ENCODE measurements around the gene PTPRN2. TPM values are rescaled to one million over a fixed set of nuclear protein-coding genes. Genes with fewer than 3 reads are reported as not detected.

Gene PTPRN2
- total RNA-seq, 2 donors from 2014 or later = 0.72 to 0.79 TPM

DNA sequence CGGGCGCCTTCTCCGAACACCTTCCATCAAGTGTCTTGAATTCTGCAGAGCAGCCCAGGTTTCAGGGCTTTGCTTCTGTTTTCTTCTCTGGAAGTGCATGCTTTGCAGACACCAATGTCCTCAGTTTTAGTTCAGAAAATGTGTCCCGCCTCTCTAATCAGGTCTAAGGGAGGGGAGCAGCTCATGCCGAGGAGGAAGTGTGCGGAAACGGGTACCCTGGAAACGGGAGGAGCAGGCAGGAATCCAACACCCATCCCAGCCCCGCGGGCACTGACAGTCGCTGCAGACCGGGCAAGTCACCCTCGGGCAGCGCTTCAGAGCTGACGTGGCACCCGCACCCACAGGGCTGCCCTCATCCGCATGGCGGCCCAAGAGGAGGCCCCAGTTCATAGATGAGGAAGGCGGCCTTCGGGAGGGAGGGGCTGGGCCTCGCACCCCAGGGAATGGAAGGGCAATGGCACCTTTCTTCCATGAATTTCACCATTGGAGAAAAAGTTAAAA lies 912.1 kb downstream of the PTPRN2 start:
- Mint-ChIP-seq H3K36me3 (ENCODE audit: insufficient read depth in 2 of 2) (no peaks in the 10 kb centered on the region), H3K4me1 (ENCODE audit: low read depth) (peaks cover 6% of the 10 kb centered on the region), H3K4me3 (no peak overlapping the region), H3K27me3 (ENCODE audit: low read depth) (peaks cover 60% of the 10 kb centered on the region), H3K9me3 (no peaks in the 10 kb centered on the region), H3K27ac (no peak overlapping the region)
- ATAC-seq (replicated peaks in 1 of 2) (no peak), DNase-seq (no peak)

DNA sequence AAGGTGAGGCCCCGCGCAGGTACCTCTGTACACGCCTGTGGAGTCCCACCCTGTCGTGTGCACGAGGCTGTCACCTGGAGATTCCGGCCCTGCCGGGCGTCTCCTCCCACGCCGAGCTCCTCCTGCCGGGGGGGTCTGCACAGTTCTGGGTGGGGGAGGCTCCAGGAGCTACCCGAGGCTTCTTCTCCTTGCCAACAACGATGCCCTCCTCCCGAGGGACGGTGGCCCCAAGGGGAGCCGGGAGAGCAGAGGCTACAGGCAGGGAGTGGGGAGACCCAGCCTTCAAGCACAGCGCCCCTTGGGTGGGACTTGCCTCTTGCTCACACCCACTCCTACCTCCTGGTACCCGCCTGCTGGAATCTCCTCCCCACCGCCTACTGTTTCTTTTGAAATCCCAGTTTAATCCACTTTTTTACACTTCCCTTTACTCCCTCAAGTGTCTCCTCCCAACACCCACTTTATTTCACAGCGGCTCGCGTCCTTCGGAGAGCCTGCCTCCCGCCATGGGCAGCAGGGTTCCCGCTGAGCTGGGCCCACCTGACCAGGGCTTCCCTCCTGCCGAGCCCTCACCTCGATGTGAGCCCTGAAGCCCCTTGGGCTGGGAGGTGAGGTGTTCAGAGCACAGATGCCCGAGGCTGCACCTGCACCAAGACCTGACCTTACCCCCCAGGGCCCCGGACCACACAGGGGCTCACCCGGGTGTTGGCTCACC lies 912.8 kb downstream of the PTPRN2 start:
- Mint-ChIP-seq H3K4me1 (ENCODE audit: low read depth) (peaks cover 8% of the 10 kb centered on the region), H3K9me3 (no peaks in the 10 kb centered on the region), H3K4me3 (no peak overlapping the region), H3K27me3 (ENCODE audit: low read depth) (peaks cover 60% of the 10 kb centered on the region), H3K27ac (no peak overlapping the region), H3K36me3 (ENCODE audit: insufficient read depth in 2 of 2) (no peaks in the 10 kb centered on the region)
- DNase-seq = no peak
- no peak for ATAC-seq (replicated peaks in 1 of 2)

DNA sequence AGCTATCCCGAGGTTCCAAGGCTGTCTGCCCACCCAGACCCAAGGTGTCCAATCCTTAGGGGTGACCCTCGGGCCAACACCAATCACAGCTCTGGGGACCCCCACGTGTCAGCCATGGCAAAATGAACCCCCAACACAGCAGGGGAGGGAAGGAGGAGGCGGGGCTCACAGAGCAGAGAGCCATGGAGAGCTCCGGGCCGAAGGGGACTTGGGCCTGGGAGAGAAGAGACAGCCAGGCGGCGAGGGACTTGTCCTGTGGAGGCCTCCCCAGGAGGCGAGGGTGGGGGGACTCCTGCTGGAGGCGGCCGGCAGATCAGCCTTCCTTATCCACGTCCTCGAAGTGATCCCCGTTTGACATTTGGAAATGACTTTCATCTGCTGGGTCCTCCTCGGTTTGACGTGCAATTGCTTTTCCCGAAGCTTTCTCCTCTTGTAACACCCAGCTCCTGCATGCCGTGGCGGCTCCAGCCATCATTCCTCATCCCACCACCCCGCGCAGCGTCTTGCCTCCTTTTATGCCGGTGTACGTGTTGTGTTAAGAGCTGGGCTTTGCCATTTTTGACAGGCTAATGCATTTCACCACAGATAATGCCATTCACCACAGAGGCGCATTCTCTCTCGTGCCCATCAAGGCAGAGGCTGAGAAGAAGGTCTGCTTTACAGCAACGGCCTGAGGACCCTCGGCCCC lies 913.5 kb downstream of the PTPRN2 start:
- no peaks in the 10 kb centered on the region for H3K36me3 Mint-ChIP-seq (ENCODE audit: insufficient read depth in 2 of 2)
- no peak for DNase-seq
- H3K9me3 Mint-ChIP-seq = no peaks in the 10 kb centered on the region
- ATAC-seq (replicated peaks in 1 of 2) = no peak
- no peak overlapping the region for H3K27ac Mint-ChIP-seq
- peaks cover 60% of the 10 kb centered on the region for H3K27me3 Mint-ChIP-seq (ENCODE audit: low read depth)
- no peak overlapping the region for H3K4me3 Mint-ChIP-seq
- peaks cover 15% of the 10 kb centered on the region for H3K4me1 Mint-ChIP-seq (ENCODE audit: low read depth)

GRCh38 chr7:157673573-157673972 lies 914.0 kb downstream of the PTPRN2 start:
- H3K4me3 Mint-ChIP-seq = no peak overlapping the region
- no peaks in the 10 kb centered on the region for H3K9me3 Mint-ChIP-seq
- peaks cover 21% of the 10 kb centered on the region for H3K4me1 Mint-ChIP-seq (ENCODE audit: low read depth)
- no peaks in the 10 kb centered on the region for H3K36me3 Mint-ChIP-seq (ENCODE audit: insufficient read depth in 2 of 2)
- DNase-seq (no peak), ATAC-seq (replicated peaks in 1 of 2) (no peak)
- no peak overlapping the region for H3K27ac Mint-ChIP-seq
- peaks cover 56% of the 10 kb centered on the region for H3K27me3 Mint-ChIP-seq (ENCODE audit: low read depth)

GRCh38 chr7:157671358-157672255 lies 916.0 kb downstream of the PTPRN2 start:
- Mint-ChIP-seq H3K9me3 (no peaks in the 10 kb centered on the region), H3K27ac (no peak overlapping the region), H3K36me3 (ENCODE audit: insufficient read depth in 2 of 2) (no peaks in the 10 kb centered on the region), H3K4me1 (ENCODE audit: low read depth) (peaks cover 22% of the 10 kb centered on the region), H3K4me3 (no peak overlapping the region), H3K27me3 (ENCODE audit: low read depth) (peaks cover 36% of the 10 kb centered on the region)
- DNase-seq (no peak), ATAC-seq (replicated peaks in 1 of 2) (no peak)

DNA sequence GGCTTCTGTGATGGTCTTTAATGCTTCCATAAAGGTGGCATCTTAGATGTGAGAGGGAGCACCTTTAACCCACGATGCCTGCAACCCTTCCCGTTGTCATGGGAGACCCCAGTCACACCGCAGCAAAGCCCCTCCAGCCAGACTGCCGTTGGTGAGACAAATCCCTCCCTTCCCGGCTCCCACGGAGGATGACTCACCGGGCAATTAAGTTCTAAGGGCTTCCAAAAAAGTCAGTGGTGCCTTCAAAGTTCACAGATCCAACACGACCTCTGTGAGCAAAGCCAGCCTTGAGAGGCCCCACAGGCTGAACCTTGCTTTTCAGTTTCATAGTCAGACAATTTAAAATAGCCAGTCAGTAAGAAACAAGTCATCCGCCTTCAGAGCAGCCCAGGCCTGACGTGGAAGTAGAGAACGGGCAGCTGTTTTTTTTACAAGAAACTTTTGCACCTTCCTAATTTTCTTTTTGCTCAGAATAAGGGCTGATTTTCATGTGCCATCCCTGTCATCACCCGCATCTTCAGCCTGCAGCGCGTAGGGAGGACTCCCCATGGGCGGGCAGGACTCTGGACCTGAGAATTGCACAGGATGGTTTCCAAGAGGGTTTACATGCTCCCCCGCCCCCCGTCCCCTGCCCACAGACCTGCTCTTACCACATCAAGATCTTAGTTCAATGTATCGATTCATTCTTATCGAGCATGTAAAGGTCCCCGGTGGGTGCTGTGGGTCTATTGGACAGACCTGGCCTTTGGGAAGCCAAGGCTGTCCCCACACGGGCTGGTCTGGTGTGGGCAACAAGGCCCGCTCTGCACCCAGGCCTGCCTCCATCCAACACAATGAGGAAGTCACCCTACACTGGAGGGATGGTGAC lies 916.9 kb downstream of the PTPRN2 start:
- no peak for DNase-seq

DNA sequence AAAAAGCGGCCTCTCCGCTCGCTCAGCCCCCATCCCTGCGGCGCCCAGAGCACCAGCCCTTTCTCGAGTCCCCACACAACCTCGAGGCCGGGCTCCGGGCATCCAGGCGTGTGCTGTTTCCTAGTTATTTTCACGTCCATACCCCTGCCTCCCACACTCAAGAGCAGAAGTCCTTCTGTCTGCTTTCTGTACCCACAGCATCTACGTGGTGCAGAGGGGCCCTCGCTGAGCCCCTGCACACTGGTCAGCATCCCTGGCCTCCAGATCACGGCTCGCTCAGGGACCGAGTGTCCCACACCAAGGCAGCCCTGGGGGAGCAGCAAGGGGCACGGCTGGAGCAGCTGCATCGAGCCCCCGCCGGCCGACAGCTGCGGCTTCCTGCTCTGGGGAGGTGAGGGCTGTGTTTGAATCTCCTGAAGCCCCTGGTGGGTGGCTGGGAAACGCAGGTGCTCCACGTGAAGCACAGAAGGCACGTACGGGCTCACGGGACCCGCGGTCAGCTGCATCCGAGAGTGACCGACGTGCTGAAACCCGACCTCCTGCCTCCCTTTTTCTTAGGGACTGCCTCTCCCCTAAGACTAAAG lies 917.8 kb downstream of the PTPRN2 start:
- ATAC-seq (replicated peaks in 1 of 2) = no peak
- no peak overlapping the region for H3K4me3 Mint-ChIP-seq

More for the DNA sequence above, 916.9 kb downstream of the PTPRN2 start:
- Mint-ChIP-seq H3K4me3 (no peak overlapping the region), H3K27ac (no peak overlapping the region), H3K27me3 (ENCODE audit: low read depth) (peaks cover 30% of the 10 kb centered on the region), H3K36me3 (ENCODE audit: insufficient read depth in 2 of 2) (no peaks in the 10 kb centered on the region), H3K4me1 (ENCODE audit: low read depth) (peaks cover 22% of the 10 kb centered on the region), H3K9me3 (no peaks in the 10 kb centered on the region)
- no peak for ATAC-seq (replicated peaks in 1 of 2)

DNA sequence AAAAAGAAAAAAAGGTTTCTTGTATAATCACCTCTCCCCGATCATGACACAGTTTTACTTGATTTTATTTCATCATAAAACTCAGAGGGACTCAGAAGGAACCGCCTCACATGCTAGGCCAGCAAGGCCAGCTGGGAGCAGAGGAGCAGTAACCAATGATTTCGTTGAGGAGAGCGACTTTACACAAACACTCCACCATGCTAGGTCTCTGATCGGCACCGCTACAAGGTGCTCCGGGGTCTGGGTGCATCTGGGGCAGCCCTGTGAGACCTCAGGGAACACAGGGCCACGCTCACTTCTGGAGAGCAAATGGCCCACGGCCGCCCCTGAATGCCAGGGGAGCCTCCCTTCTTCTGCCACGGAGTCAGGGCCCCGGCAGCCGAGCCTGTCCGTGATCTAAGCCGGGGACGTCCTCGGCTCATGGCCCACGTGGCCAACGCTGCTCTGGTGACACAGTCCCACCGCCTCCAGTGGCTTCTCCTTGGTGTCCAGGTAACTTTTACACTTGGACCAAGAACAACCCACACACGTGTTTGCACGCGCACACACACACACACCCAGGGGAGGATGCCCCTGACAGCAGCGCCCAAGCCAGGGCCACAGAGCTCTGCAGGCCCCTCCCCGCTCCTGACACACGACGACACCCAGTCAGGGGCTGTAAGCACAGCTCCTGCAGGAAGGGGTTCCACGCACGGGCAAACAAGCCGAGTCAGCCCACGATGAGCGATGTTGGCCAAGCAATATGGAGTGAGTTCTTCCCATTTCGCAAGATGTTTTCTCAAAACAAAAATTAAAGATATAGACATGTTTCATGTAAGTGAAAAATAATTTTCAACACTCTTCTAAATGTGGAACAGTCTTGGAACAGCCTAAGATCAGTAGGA lies 918.5 kb downstream of the PTPRN2 start:
- DNase-seq = no peak
- peaks cover 22% of the 10 kb centered on the region for H3K4me1 Mint-ChIP-seq (ENCODE audit: low read depth)
- no peak overlapping the region for H3K27ac Mint-ChIP-seq
- H3K9me3 Mint-ChIP-seq = no peaks in the 10 kb centered on the region
- H3K4me3 Mint-ChIP-seq = no peak overlapping the region
- no peaks in the 10 kb centered on the region for H3K36me3 Mint-ChIP-seq (ENCODE audit: insufficient read depth in 2 of 2)
- H3K27me3 Mint-ChIP-seq (ENCODE audit: low read depth) = peaks cover 30% of the 10 kb centered on the region
- no peak for ATAC-seq (replicated peaks in 1 of 2)

More for the DNA sequence above, 917.8 kb downstream of the PTPRN2 start:
- no peak for DNase-seq
- Mint-ChIP-seq H3K36me3 (ENCODE audit: insufficient read depth in 2 of 2) (no peaks in the 10 kb centered on the region), H3K27ac (no peak overlapping the region), H3K27me3 (ENCODE audit: low read depth) (peaks cover 30% of the 10 kb centered on the region), H3K4me1 (ENCODE audit: low read depth) (peaks cover 22% of the 10 kb centered on the region), H3K9me3 (no peaks in the 10 kb centered on the region)

GRCh38 chr7:157668221-157668883 lies 919.3 kb downstream of the PTPRN2 start:
- Mint-ChIP-seq H3K4me1 (ENCODE audit: low read depth) (peaks cover 22% of the 10 kb centered on the region), H3K36me3 (ENCODE audit: insufficient read depth in 2 of 2) (no peaks in the 10 kb centered on the region), H3K27me3 (ENCODE audit: low read depth) (peaks cover 30% of the 10 kb centered on the region), H3K27ac (no peak overlapping the region), H3K9me3 (no peaks in the 10 kb centered on the region), H3K4me3 (no peak overlapping the region)
- DNase-seq (no peak), ATAC-seq (replicated peaks in 1 of 2) (no peak)

DNA sequence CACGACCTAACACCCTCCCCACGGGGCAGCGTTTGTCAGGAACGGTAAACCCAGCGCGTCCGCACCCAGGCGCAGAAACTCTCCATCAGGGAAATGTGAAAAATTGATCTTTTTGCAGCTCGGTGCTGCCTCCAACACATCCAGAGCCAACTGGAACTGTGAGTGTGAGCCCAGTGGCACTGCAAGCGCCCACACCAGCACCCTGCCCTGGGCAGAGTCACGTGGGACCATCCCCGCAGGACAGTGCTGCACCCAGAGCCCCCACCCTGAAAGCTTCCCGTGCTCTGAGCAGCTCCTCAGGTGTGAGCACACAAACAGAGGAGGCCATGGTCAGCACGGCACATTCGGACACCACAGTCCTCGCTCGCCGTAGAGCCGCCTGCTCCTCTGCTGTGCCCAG lies 919.9 kb downstream of the PTPRN2 start:
- Mint-ChIP-seq H3K9me3 (no peaks in the 10 kb centered on the region), H3K4me3 (no peak overlapping the region), H3K27me3 (ENCODE audit: low read depth) (peaks cover 29% of the 10 kb centered on the region), H3K27ac (no peak overlapping the region), H3K4me1 (ENCODE audit: low read depth) (peaks cover 22% of the 10 kb centered on the region), H3K36me3 (ENCODE audit: insufficient read depth in 2 of 2) (no peaks in the 10 kb centered on the region)
- no peak for ATAC-seq (replicated peaks in 1 of 2)
- no peak for DNase-seq

DNA sequence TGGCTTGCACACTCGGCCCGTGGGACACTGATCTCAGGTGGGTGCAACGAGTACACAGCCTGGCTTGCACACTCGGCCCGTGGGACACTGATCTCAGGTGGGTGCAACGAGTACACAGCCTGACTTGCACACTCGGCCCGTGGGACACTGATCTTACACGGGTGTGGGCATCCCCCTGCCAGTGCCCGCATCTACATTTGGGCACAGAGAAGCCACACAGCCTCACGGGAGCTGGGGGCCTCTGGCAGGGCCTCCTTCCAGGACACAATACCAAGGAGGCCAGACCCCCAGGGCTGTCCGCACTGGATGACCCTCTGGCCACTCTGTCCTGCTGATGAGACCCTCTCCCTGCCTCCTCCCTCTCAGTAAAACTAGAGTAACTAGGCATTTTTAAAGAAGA lies 920.4 kb downstream of the PTPRN2 start:
- no peaks in the 10 kb centered on the region for H3K9me3 Mint-ChIP-seq
- ATAC-seq (replicated peaks in 1 of 2) (no peak), DNase-seq (no peak)
- H3K36me3 Mint-ChIP-seq (ENCODE audit: insufficient read depth in 2 of 2) = no peaks in the 10 kb centered on the region
- peaks cover 24% of the 10 kb centered on the region for H3K27me3 Mint-ChIP-seq (ENCODE audit: low read depth)
- peaks cover 22% of the 10 kb centered on the region for H3K4me1 Mint-ChIP-seq (ENCODE audit: low read depth)
- no peak overlapping the region for H3K4me3 Mint-ChIP-seq
- H3K27ac Mint-ChIP-seq = no peak overlapping the region
